ENCODE data around the gene GTSE1.

DNA sequence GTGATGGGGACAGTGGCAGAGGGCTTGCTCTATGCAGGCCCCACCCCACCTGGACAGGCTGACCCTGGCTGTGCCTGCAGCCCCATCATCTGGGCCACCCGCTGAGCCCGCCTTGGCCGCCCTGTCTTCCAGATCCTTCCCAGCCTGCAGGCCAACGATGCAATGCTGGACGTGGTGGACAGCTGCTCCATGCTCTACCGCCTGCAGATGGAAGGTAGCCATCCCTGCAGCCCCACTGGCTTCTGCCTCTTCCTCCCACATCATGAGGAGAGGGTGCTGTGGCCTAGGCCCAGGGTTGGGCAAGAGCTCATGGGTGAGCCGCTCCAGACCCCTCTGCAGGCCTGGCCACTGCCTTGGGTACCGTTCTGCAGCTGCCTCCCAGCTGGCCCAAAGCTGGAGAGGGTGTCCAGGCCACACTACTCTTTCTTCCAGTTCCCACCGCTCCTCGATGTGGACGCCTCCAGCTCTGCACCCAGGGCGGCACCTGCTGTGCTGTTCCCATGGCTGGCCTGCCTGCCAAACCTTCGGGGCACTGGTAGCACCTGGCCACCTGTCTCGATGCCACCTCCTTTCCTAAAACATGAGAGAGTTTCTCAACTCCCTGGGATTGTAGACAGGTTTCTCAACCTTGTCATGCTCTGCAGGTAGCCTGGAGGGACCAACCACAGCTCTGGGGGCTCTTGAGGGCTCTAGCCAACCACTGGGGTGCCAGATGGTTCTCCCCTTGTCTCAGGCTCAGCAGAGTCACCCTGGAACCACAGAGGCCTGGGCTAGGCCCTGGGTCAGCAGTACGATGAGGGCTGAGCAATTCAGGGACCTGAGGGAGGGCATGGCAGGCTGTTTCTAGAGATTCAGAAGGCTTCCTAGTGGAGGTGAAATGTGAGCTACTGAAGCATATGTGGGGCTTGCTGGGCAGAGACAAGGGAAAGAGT lies 9.5 kb upstream of the GTSE1 start:
- TF ChIP-seq POLR2AphosphoS5 (IDR thresholded peaks at IDR 0.05; ENCODE audit: low read depth, low read length) = no peak
- no peak for TF ChIP-seq POLR2A (IDR thresholded peaks at IDR 0.05; ENCODE audit: low read depth, low read length)
- no peak for TF ChIP-seq POU2F2 (IDR thresholded peaks at IDR 0.05; ENCODE audit: low read depth, low read length)
- no peak for TF ChIP-seq TAF1 (IDR thresholded peaks at IDR 0.05; ENCODE audit: low read depth, low read length)
- no peak for TF ChIP-seq SPI1 (IDR thresholded peaks at IDR 0.05; ENCODE audit: low read depth, low read length)
